GM10248 (cell line): ENCODE data around the gene MUC6.

Source experiments
- CTCF ChIA-PET: fragments of 300-600 bp; sonication (Branson Sonifier 250); formaldehyde crosslinking; extraction: SDS; loops from one replicate; lab custom pipeline; 2021; ENCODE audit warnings: antibody characterized with exemption; lab: Yijun Ruan, JAX
- POLR2A ChIA-PET: fragments of 350-650 bp; sonication (Branson Sonifier 250); formaldehyde crosslinking; extraction: SDS; loops from one replicate; lab custom pipeline; 2020; ENCODE audit warnings: antibody characterized with exemption; lab: Yijun Ruan, JAX
- DNase-seq: peaks from one replicate; pipeline ENCODE4 v3.0.0; 2012; ENCODE audit errors: extremely low spot score
- TF ChIP-seq, protein P1 (sequence below): IDR thresholded peaks from 2 replicates; pipeline ENCODE4 v1.5.1; 2012; ENCODE audit warnings: mild to moderate bottlenecking, low read depth; ENCODE audit errors: extremely low read depth, missing control alignments, control extremely low read depth

MUC6 gene

DNA sequence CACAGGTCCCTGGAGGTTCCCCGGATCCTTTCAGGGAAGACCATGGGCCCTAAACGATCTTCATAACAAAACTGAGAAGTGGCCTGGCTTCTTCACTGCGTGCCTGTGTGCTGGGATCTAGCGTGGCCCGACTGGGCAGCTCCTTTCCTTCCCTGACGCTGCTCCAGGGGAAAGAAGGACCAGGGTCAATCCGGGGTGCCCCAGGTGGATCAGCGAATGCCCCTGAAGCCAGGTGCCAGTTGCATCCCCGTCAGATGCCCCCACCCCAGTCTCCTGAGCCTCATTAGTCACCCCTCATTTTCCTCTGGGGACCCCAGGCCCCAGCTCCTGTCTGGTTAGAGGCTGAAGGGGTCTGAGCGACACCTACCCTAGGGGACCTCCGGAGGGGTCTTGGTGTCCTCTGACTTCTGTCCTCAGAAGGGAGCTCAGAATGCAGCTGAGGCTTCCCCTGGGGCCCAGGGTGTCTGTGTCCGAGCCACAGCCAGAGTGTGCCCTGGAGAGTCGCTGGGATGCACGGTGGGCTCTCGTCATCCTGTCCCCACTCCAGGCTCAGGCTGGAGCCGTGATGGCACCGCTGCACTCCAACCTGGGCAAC is 18.7 kb upstream of the MUC6 start:
- POLR2A ChIA-PET: no interaction called here
- CTCF ChIA-PET: interaction anchor here (1.0 to 3.2 kb wide), 2 partner anchors 130 to 207 kb away, joined by 3 to 13 read pairs; no protein-coding TSS in a partner anchor

GRCh38 chr11:1054143-1055108 is 17.9 kb upstream of the MUC6 start:
- no peak for DNase-seq
- CTCF ChIA-PET: interaction anchor here (1.0 to 3.2 kb wide), 2 partner anchors 129 to 206 kb away, joined by 3 to 13 read pairs; no protein-coding TSS in a partner anchor

More for the DNA sequence above, 18.7 kb upstream of the MUC6 start:
- TF ChIP-seq, protein P1, sequence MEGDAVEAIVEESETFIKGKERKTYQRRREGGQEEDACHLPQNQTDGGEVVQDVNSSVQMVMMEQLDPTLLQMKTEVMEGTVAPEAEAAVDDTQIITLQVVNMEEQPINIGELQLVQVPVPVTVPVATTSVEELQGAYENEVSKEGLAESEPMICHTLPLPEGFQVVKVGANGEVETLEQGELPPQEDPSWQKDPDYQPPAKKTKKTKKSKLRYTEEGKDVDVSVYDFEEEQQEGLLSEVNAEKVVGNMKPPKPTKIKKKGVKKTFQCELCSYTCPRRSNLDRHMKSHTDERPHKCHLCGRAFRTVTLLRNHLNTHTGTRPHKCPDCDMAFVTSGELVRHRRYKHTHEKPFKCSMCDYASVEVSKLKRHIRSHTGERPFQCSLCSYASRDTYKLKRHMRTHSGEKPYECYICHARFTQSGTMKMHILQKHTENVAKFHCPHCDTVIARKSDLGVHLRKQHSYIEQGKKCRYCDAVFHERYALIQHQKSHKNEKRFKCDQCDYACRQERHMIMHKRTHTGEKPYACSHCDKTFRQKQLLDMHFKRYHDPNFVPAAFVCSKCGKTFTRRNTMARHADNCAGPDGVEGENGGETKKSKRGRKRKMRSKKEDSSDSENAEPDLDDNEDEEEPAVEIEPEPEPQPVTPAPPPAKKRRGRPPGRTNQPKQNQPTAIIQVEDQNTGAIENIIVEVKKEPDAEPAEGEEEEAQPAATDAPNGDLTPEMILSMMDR: no peak
- no peak for DNase-seq

GRCh38 chr11:1053121-1053901 is 16.8 kb upstream of the MUC6 start:
- no peak for DNase-seq
- TF ChIP-seq, protein P1: no peak
- POLR2A ChIA-PET: no interaction called here
- CTCF ChIA-PET: interaction anchor here (0.8 to 3.2 kb wide), 2 partner anchors 205 to 210 kb away, joined by 3 to 13 read pairs; partner anchors contain the start of gene TSPAN4

More at GRCh38 chr11:1054143-1055108, 17.9 kb upstream of the MUC6 start:
- TF ChIP-seq, protein P1: no peak
- POLR2A ChIA-PET: no interaction called here

DNA sequence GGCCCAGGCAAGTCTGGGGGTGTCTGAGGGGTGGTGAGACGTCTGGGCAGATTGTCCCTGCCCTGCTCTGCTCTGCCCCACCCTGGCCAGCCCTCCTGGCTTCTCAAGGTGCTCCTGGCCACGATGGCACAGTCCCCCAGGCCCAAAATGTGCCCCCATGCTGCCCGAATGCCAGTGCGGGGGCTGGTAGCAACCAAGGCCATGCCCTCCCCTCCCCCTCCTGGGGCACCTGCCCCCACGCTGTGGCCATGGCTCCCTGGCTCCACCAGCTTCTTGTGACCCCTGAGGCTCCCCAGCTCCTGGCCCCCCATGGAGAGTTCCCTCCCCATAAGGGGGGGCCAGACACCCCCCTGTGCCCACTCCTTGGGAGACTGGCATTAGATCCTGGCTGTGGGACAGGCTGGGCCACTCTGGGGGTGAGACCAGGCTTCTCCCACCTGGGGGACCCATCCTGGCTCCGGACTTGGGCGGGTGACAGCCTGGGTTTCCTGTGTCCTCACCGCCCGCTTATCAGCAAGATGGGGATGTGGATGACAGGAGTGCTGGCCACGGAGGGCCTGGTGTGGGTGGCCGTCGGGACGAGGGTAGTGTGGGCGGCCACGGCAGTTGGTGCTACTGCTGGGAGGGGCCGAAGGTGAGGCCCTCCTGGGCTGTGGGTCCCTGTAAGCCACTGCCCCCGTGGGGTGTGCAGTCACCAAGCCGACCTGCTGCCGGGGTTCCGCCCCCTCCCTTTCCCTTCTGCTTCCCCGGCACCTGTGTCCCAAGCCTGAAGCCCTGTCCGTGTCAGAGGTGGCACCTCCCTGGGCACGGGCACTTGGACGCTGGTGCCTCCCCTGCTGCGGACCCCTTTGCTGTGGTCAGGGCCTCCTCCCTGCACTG is 15.9 kb upstream of the MUC6 start:
- ChIA-PET POLR2A (no interaction called here), CTCF (interaction anchor here (0.8 to 3.4 kb wide), 12 partner anchors 10 to 209 kb away, joined by 3 to 48 read pairs (median 5); partner anchors contain the start of gene TSPAN4)
- TF ChIP-seq, protein P1: no peak
- no peak for DNase-seq

DNA sequence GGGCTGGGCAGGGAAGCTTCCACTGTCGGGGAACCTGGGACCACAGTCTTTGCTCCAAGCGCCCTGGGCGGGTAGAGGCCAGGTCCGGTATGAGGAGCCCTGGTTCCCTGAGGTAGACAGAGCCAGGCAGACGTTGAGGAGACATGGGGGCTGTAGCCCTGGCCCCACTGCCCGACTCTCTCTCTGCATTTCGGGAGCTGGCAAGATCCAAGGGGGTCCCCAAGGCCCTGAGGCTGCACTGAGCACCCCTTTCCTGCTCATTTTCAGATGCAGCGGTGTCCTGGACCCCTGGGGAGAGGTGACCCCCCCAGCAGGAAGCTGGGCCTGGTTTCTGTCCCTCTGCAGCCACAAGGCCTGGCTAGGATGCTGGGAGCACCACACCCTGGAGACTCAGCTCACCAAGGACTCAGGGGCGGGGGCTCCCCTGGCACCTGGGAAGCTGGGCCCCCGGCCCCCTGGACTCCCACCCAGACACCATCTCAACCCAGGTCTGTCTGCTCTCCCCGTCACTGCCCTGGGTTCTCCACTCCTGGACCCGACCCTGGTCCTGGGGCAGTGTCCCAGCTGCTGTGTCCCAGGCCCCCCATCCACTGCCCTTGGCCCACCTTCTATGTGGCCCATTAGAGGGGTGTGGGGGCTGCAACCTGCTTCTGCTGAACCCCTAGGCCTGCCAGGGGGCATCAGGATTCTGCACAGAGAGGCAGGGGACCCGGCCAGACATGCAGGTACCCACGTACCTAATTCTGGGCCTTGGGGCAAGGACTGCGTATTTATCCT is 15.0 kb upstream of the MUC6 start:
- no peak for DNase-seq
- CTCF ChIA-PET: interaction anchor here (0.8 to 3.4 kb wide), 19 partner anchors 9 to 224 kb away, joined by 3 to 48 read pairs (median 4); partner anchors contain the start of genes CD151, CRACR2B, POLR2L and TSPAN4

More for the DNA sequence above, 15.0 kb upstream of the MUC6 start:
- POLR2A ChIA-PET: no interaction called here
- TF ChIP-seq, protein P1: no peak
